ENCODE data around the gene SMPD3. TPM values are rescaled to one million over a fixed set of nuclear protein-coding genes. Genes with fewer than 3 reads are reported as not detected.

The SMPD3 gene
- total and polyA plus RNA-seq, 2 of the 4 experiments (the other 2 are of a cell fraction), result not detected

- Histone ChIP-seq H4K8ac (ENCODE audit: low read depth in 2 of 2, low read length in 2 of 2) (no peak overlapping the region), H3K27ac (ENCODE audit: insufficient read depth, low read length) (no peak overlapping the region), H2AK5ac (ENCODE audit: low read depth, low read length) (no peak overlapping the region), H2BK20ac (ENCODE audit: low read depth, low read length) (no peak overlapping the region), H3K79me1 (ENCODE audit: low read depth in 1 of 2, low read length in 2 of 2) (no peaks in the 10 kb centered on the region), H3K36me3 (ENCODE audit: control insufficient read depth, insufficient read depth, low read length) (peaks cover 63% of the 10 kb centered on the region), H3K9me3 (ENCODE audit: control insufficient read depth, insufficient read depth, low read length) (no peaks in the 10 kb centered on the region), H4K91ac (ENCODE audit: insufficient read depth, low read depth, low read length) (no peak overlapping the region), H3K4me2 (ENCODE audit: low read depth, low read length) (no peak overlapping the region), H3K4me3 (ENCODE audit: insufficient read depth, low read depth, low read length) (no peak overlapping the region), H3K9me1 (ENCODE audit: insufficient read depth, low read length) (peaks cover 4% of the 10 kb centered on the region; the same call in 1 of the 2 replicates), H3K4me1 (ENCODE audit: control insufficient read depth, insufficient read depth, low read length) (no peaks in the 10 kb centered on the region), H2BK120ac (ENCODE audit: low read depth, low read length) (no peak overlapping the region), H2AFZ (replicated peaks; ENCODE audit: low read length, poor library complexity) (no peak overlapping the region), H3K27me3 (ENCODE audit: control insufficient read depth, insufficient read depth, low read length) (no peaks in the 10 kb centered on the region), H3K14ac (replicated peaks; ENCODE audit: low read depth, low read length) (no peak overlapping the region), H2BK5ac (ENCODE audit: low read depth, low read length, poor library complexity, severe bottlenecking) (no peak overlapping the region), H3K9ac (ENCODE audit: low read depth, low read length) (no peak overlapping the region), H2AK9ac (replicated peaks; ENCODE audit: low read depth, low read length, poor library complexity) (no peak overlapping the region), H3K56ac (ENCODE audit: extremely low read depth, insufficient read depth, low read length) (no peak overlapping the region), H4K5ac (ENCODE audit: low read depth, low read length) (no peak overlapping the region), H3K4ac (ENCODE audit: low read depth, low read length) (no peak overlapping the region), H2BK15ac (ENCODE audit: low read depth, low read length) (no peak overlapping the region), H4K20me1 (ENCODE audit: insufficient read depth, low read length) (no peaks in the 10 kb centered on the region), H3K23ac (ENCODE audit: low read depth, low read length) (no peak overlapping the region), H3K18ac (ENCODE audit: low read depth, low read length) (no peak overlapping the region)
- intact Hi-C loops (cut with micrococcal nuclease) (no loop called here), in situ Hi-C loops (cut with MboI; ENCODE audit: low sequenced_read_pairs) (no loop called here), dilution Hi-C loops (cut with HindIII; ENCODE audit: low sequenced_read_pairs, unreplicated experiment) (no loop called here)
- CTCF ChIA-PET, result interaction anchor here (0.8 to 1.5 kb wide), 2 partner anchors 15 to 18 kb away, joined by 3 to 5 read pairs; no protein-coding TSS in a partner anchor
- BruUV-seq (replicated peaks), result no TSS peak
- no peak for ATAC-seq (ENCODE audit: low read depth)
- no CpG with 5 or more reads among the region's 11 CpGs for WGBS, 2 experiments (ENCODE audit: extremely low coverage in 2 of 2, insufficient read length in 1 of 2)
- no peak for TF ChIP-seq RAD21 (IDR thresholded peaks at IDR 0.05; ENCODE audit: low read length)
- TF ChIP-seq RCOR1 (IDR thresholded peaks at IDR 0.05; ENCODE audit: insufficient replicate concordance, low read length), result no peak
- no peak for TF ChIP-seq RFX5 (IDR thresholded peaks at IDR 0.05; ENCODE audit: low read depth, low read length)
- no peak for TF ChIP-seq MAFK (IDR thresholded peaks at IDR 0.05; ENCODE audit: low read depth, low read length)
- TF ChIP-seq SMC3 (IDR thresholded peaks at IDR 0.05; ENCODE audit: low read depth, low read length), result no peak
- TF ChIP-seq CHD1 (IDR thresholded peaks at IDR 0.05; ENCODE audit: low read depth, low read length), result no peak
- no peak for TF ChIP-seq NFE2L2 (IDR thresholded peaks at IDR 0.05; ENCODE audit: low read depth, low read length)
- POLR2A ChIA-PET (ENCODE audit: unreplicated experiment), result no interaction called here
- no peak for DNase-seq
Observed at GRCh38 chr16:68344252-68344651, 104.1 kb downstream of the SMPD3 start.

All from IMR-90 (cell line).